Spleen (tissue), 7 donors: Measurements from ENCODE around the gene PDZD2.

ENCODE experiments used
- CTCF ChIP-seq, 11 experiments: fragments of 200-600 bp in 7 of 11; fragments of 450-650 bp in 4 of 11; sonication (generic) in 4 of 11; IDR thresholded peaks in 8 of 11; conservative IDR thresholded peaks in 3 of 11; 1 replicate in 7 of 11; 2 replicates in 4 of 11; pipeline versions ENCODE4 v1.4.0 to v1.8.0; 2016 to 2021; ENCODE audit warnings: antibody characterized with exemption in 11 of 11, inconsistent platforms in 4 of 11, mild to moderate bottlenecking in 1 of 11
- POLR2A ChIP-seq, 3 donors: fragments of 450-650 bp; IDR thresholded peaks; one replicate each; pipeline ENCODE4 v1.5.1; 2017; ENCODE audit warnings: antibody characterized with exemption in 3 of 3, mild to moderate bottlenecking in 1 of 3
- POLR2AphosphoS5 ChIP-seq, 3 donors: sonication (generic); formaldehyde crosslinking; IDR thresholded peaks; one replicate each; pipeline ENCODE4 v1.5.1; 2017; ENCODE audit warnings: antibody characterized with exemption in 3 of 3
- donor health status: DM: no; HTN: no; CAD: no; lungs with moderate emphysema.
- donor health status: DM: no; HTN: no; CAD: no.
- donor health status: DM: no; HTN: no; CAD: no.

DNA sequence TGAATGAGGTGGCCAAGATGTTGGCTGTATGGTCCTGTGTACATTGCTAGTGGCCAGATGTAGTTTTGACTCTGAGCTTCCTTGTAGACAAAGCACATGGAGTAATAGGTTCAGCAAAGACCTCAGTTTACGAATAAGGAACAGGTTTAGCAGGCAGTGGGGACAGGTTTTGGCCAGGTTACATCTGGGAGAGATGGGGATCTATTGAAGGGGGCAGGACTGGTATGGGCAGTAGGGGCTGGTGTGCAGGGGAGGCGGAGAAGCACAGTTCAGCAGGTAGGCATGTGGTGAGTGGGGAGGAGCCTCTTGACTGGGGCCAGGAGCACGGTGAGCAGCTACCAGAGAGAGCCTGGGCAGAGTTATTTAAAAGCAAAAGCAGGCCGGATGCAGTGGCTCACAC lies 67.3 kb downstream of the PDZD2 start:
- TF ChIP-seq CTCF (IDR thresholded peaks at IDR 0.05 in 8 of 11, conservative IDR thresholded peaks at IDR 0.05 in 3 of 11), result no peak
- TF ChIP-seq POLR2A (IDR thresholded peaks at IDR 0.05), result no peak
- TF ChIP-seq POLR2AphosphoS5 (IDR thresholded peaks at IDR 0.05), result no peak
